Vagina (tissue), 2 donors: ENCODE data around the gene OLFML2B.

Experiments used
- POLR2A ChIP-seq, 2 donors: fragments of 450-650 bp; IDR thresholded peaks; one replicate each; pipeline ENCODE4 v1.6.1; 2017; ENCODE audit warnings: antibody characterized with exemption in 2 of 2, mild to moderate bottlenecking in 2 of 2, moderate library complexity in 2 of 2
- TF ChIP-seq, protein P1 (sequence below), 3 experiments: fragments of 450-650 bp in 2 of 3; fragments of 200-600 bp in 1 of 3; sonication (generic) in 1 of 3; IDR thresholded peaks; one replicate each; pipeline ENCODE4 v1.5.1; 2017 to 2019; ENCODE audit warnings: antibody characterized with exemption in 3 of 3, mild to moderate bottlenecking in 2 of 3, moderate library complexity in 2 of 3

DNA sequence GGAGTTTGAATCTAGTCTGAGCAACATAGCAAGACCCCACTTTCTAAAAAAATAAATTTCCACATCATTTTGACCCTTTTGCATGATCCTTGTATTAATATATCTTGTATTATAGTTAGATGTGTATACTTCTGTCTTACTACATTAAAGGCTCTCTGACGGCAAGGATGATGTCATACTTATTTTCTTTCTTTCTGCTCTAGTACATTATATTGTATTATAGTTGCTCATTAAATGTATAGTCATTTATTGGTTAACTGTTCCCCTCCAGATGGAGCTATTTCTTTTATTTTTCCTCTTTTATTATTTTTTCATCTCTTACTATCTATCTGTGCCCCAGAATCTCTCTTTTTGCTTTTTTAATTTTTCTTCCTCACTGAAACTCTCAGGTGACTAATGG, 15.0 kb upstream of the OLFML2B start:
- TF ChIP-seq, protein P1, sequence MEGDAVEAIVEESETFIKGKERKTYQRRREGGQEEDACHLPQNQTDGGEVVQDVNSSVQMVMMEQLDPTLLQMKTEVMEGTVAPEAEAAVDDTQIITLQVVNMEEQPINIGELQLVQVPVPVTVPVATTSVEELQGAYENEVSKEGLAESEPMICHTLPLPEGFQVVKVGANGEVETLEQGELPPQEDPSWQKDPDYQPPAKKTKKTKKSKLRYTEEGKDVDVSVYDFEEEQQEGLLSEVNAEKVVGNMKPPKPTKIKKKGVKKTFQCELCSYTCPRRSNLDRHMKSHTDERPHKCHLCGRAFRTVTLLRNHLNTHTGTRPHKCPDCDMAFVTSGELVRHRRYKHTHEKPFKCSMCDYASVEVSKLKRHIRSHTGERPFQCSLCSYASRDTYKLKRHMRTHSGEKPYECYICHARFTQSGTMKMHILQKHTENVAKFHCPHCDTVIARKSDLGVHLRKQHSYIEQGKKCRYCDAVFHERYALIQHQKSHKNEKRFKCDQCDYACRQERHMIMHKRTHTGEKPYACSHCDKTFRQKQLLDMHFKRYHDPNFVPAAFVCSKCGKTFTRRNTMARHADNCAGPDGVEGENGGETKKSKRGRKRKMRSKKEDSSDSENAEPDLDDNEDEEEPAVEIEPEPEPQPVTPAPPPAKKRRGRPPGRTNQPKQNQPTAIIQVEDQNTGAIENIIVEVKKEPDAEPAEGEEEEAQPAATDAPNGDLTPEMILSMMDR (IDR thresholded peaks at IDR 0.05): no peak
- TF ChIP-seq POLR2A (IDR thresholded peaks at IDR 0.05): no peak
